HG02884 (cell line): ENCODE measurements around the gene DPF3.

Source experiments
- ATAC-seq: cut with Tn5 transposase; IDR thresholded peaks from one replicate; pipeline ENCODE4 v1.9.1; 2021; ENCODE audit warnings: mild to moderate bottlenecking, moderate library complexity; ENCODE audit not compliant: unreplicated experiment

DPF3 gene

GRCh38 chr14:72582582-72582981 lies 311.3 kb downstream of the DPF3 start:
- ATAC-seq, result no peak

DNA sequence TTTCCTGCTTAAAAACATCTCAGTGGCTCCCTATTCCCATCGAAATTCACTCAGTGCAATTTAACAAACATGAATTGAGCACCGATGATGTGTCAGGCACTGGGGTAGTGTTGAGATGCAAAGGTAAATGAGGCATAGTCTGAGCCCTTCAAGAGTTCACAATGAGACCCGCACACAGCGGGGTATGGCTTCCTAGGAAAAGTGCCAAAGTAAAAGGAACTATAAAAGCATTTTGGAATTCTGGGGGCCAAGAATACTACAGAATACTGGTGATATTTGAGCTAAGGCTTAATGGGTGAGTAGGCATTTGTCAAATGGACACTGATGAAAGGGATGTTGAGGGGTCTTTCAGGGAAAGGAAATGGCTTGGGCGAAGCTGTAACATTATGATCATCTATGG lies 315.4 kb downstream of the DPF3 start:
- no peak for ATAC-seq

- no peak for ATAC-seq
Observed at GRCh38 chr14:72577521-72577920, 316.4 kb downstream of the DPF3 start.

DNA sequence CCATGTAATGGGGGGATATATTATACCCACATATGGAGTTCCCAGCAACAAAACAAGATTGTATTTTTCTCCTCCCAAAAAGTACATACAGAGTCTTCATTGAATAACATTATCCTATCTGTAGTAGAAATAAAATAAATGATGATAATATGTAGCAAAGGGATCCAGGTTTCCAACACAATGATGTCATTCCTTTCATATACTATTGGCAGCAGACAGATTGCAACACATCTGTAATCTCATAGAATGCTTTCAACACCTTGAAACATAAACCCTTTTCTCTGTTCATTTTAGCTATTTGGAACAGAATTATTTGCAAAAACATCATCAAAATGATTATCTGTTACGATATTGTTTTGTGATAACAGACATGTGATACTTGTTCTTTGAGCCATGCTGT lies 317.6 kb downstream of the DPF3 start:
- no peak for ATAC-seq

DNA sequence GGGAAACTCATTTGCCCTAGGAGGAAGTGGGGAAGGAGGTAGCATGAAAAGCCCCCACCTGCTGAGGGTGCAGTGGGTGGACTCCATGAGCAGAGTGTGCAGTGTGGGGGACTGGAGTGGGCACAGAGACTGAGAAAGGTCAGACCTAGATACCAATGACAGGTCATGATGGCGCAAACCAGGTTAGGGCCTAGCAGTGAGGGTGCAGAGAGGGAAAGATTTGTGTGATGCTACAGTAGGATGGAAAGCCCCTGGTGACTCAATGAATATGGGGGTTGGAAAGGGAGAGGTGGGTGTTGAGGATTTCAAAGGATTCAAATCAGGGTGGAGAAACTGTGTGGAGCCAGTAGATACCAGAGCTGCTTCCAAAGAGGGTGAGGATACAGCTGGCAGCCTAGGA lies 319.2 kb downstream of the DPF3 start:
- no peak for ATAC-seq

- no peak for ATAC-seq
Observed at GRCh38 chr14:72573725-72574417, 320.0 kb downstream of the DPF3 start.
